ENCODE data around the gene CD209.

Gene CD209

GRCh38 chr19:7779631-7780486 lies 32.5 kb upstream of the CD209 start:
- DNase-seq (ENCODE audit: low read depth): no peak
- TF ChIP-seq CTCF (IDR thresholded peaks at IDR 0.05; ENCODE audit: insufficient read depth, low read depth, low read length, missing control alignments): no peak
- H3K4me3 ChIP-seq (ENCODE audit: low read length): no peak overlapping the region

GRCh38 chr19:7778081-7778480 lies 30.7 kb upstream of the CD209 start:
- no peak for DNase-seq (ENCODE audit: low read depth)
- H3K4me3 ChIP-seq (ENCODE audit: low read length): no peak overlapping the region
- no peak for TF ChIP-seq CTCF (IDR thresholded peaks at IDR 0.05; ENCODE audit: insufficient read depth, low read depth, low read length, missing control alignments)

GRCh38 chr19:7775761-7776160 lies 28.4 kb upstream of the CD209 start:
- no peak overlapping the region for H3K4me3 ChIP-seq (ENCODE audit: low read length)
- no peak for TF ChIP-seq CTCF (IDR thresholded peaks at IDR 0.05; ENCODE audit: insufficient read depth, low read depth, low read length, missing control alignments)
- no peak for DNase-seq (ENCODE audit: low read depth)

- DNase-seq (ENCODE audit: low read depth): peak; percentile 41
- no peak for TF ChIP-seq CTCF (IDR thresholded peaks at IDR 0.05; ENCODE audit: insufficient read depth, low read depth, low read length, missing control alignments)
- no peak overlapping the region for H3K4me3 ChIP-seq (ENCODE audit: low read length)
Measured at GRCh38 chr19:7773841-7774240, 26.5 kb upstream of the CD209 start.

GRCh38 chr19:7772752-7773291 lies 25.5 kb upstream of the CD209 start:
- TF ChIP-seq CTCF (IDR thresholded peaks at IDR 0.05; ENCODE audit: insufficient read depth, low read depth, low read length, missing control alignments): no peak
- peak; percentile 63 for DNase-seq (ENCODE audit: low read depth)
- H3K4me3 ChIP-seq (ENCODE audit: low read length): no peak overlapping the region

GRCh38 chr19:7771072-7771471 lies 23.7 kb upstream of the CD209 start:
- no peak for DNase-seq (ENCODE audit: low read depth)
- H3K4me3 ChIP-seq (ENCODE audit: low read length): no peak overlapping the region
- no peak for TF ChIP-seq CTCF (IDR thresholded peaks at IDR 0.05; ENCODE audit: insufficient read depth, low read depth, low read length, missing control alignments)
